NCI-H510A (cell line): ENCODE measurements around the gene FAM240A.

Experiments
- DNase-seq: peaks from one replicate; lab custom pipeline; 2025; lab: John Stamatoyannopoulos, UW

Gene FAM240A

DNA sequence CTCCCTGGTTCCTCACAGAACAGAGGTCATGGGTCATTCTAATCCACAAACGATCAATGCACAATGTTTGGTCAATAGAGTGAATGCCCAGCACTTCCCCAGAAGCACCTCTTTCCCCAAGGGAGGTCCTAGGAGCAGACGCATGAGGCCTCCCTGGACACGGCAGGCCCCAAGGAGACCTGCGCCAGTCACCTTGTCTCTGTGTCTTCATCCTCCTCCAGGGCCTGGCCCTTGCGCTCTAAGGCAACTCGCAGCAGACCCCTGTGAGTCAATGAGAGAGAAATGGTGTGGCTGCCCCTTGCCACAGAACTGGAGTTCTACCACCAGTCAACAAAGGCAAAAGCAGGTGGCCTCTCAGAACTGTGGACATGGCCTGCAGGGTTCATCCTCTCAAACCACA, 63.1 kb downstream of the FAM240A start:
- no peak for DNase-seq
